Breast epithelium (tissue), 3 donors: ENCODE results near the gene LMBR1.

ENCODE experiments used
- CTCF ChIP-seq, 3 donors: fragments of 450-650 bp; IDR thresholded peaks; one replicate each; pipeline ENCODE4 v1.5.1; 2016 to 2017; ENCODE audit warnings: antibody characterized with exemption in 3 of 3, mild to moderate bottlenecking in 3 of 3, moderate library complexity in 3 of 3
- POLR2A ChIP-seq: fragments of 450-650 bp; IDR thresholded peaks from one replicate; pipeline ENCODE4 v1.6.1; 2016; ENCODE audit warnings: antibody characterized with exemption, mild to moderate bottlenecking, moderate library complexity
- POLR2AphosphoS5 ChIP-seq, 3 donors: sonication (generic); formaldehyde crosslinking; IDR thresholded peaks; one replicate each; pipeline ENCODE4 v1.6.1; 2017; ENCODE audit warnings: antibody characterized with exemption in 3 of 3

- TF ChIP-seq CTCF (IDR thresholded peaks at IDR 0.05) (no peak), POLR2A (no peak), POLR2AphosphoS5 (IDR thresholded peaks at IDR 0.05) (no peak)
These were observed 241.5 kb downstream of the LMBR1 start for GRCh38 chr7:156651474-156651873.
